Measurements from ENCODE around the gene FER1L5.

DNA sequence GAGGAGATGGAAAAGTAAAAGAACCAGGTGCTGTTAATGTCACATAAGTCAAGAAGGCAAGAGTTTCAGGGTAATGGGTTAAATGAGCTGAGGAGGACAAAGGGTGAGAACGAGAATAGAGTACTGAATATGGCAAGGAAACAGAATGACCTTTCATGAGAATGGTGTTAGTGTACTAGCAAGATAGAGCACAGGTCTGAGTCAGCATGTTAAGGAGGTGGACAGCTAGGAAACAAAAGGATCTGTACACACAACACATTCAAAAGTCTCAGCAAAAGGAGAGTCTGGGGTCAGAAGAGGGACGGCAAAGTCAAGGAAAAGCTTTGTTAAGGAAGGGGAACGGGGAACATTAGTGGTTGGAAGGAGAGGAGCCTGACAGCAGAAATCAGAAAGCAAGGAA, 68.4 kb downstream of the FER1L5 start:
- no peak for TF ChIP-seq POLR2A (IDR thresholded peaks at IDR 0.05)
- TF ChIP-seq, protein P1, sequence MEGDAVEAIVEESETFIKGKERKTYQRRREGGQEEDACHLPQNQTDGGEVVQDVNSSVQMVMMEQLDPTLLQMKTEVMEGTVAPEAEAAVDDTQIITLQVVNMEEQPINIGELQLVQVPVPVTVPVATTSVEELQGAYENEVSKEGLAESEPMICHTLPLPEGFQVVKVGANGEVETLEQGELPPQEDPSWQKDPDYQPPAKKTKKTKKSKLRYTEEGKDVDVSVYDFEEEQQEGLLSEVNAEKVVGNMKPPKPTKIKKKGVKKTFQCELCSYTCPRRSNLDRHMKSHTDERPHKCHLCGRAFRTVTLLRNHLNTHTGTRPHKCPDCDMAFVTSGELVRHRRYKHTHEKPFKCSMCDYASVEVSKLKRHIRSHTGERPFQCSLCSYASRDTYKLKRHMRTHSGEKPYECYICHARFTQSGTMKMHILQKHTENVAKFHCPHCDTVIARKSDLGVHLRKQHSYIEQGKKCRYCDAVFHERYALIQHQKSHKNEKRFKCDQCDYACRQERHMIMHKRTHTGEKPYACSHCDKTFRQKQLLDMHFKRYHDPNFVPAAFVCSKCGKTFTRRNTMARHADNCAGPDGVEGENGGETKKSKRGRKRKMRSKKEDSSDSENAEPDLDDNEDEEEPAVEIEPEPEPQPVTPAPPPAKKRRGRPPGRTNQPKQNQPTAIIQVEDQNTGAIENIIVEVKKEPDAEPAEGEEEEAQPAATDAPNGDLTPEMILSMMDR (IDR thresholded peaks at IDR 0.05 in 4 of 5, conservative IDR thresholded peaks at IDR 0.05 in 1 of 5), result no peak
